Measurements from ENCODE around the gene MYO5A.

DNA sequence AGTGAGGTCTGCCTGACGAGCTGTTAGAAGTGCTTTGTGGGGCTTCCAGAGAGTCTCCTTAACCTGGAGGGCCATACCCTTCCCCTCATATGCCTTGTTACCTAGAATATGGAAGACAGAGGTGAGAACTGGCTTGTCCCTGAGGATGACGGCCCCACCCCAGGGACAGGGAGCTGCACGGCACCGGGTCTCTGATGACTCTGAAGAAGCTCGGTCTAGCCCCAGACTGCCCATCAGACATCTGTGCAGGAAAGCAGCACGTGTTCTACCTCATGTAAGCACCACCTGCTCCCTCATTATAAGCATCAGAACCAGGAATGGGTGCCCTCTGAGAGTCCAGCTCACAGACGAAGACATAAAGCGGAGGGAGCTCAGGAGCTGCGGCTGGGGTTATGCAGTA is 251.1 kb downstream of the MYO5A start:
- TF ChIP-seq, protein P1, sequence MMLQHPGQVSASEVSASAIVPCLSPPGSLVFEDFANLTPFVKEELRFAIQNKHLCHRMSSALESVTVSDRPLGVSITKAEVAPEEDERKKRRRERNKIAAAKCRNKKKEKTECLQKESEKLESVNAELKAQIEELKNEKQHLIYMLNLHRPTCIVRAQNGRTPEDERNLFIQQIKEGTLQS (IDR thresholded peaks at IDR 0.05; ENCODE audit: borderline replicate concordance, extremely low read depth, low read depth, low read length): no peak
- TF ChIP-seq POU2F2 (IDR thresholded peaks at IDR 0.05; ENCODE audit: borderline replicate concordance, low read depth, low read length) (no peak), POLR2A (IDR thresholded peaks at IDR 0.05; ENCODE audit: low read depth, low read length) (no peak), NFYA (IDR thresholded peaks at IDR 0.05; ENCODE audit: borderline replicate concordance, low read depth, low read length) (no peak), YY1 (IDR thresholded peaks at IDR 0.05; ENCODE audit: low read depth, low read length) (no peak), SMAD1 (IDR thresholded peaks at IDR 0.05; ENCODE audit: low read depth, partially characterized antibody) (no peak), SRF (IDR thresholded peaks at IDR 0.05; ENCODE audit: low read depth in 2 of 2, low read length in 2 of 2) (no peak), JUNB (IDR thresholded peaks at IDR 0.05) (no peak), GABPA (IDR thresholded peaks at IDR 0.05; ENCODE audit: low read depth) (no peak), TARDBP (IDR thresholded peaks at IDR 0.05; ENCODE audit: borderline replicate concordance) (no peak)
- TF ChIP-seq, protein P2, sequence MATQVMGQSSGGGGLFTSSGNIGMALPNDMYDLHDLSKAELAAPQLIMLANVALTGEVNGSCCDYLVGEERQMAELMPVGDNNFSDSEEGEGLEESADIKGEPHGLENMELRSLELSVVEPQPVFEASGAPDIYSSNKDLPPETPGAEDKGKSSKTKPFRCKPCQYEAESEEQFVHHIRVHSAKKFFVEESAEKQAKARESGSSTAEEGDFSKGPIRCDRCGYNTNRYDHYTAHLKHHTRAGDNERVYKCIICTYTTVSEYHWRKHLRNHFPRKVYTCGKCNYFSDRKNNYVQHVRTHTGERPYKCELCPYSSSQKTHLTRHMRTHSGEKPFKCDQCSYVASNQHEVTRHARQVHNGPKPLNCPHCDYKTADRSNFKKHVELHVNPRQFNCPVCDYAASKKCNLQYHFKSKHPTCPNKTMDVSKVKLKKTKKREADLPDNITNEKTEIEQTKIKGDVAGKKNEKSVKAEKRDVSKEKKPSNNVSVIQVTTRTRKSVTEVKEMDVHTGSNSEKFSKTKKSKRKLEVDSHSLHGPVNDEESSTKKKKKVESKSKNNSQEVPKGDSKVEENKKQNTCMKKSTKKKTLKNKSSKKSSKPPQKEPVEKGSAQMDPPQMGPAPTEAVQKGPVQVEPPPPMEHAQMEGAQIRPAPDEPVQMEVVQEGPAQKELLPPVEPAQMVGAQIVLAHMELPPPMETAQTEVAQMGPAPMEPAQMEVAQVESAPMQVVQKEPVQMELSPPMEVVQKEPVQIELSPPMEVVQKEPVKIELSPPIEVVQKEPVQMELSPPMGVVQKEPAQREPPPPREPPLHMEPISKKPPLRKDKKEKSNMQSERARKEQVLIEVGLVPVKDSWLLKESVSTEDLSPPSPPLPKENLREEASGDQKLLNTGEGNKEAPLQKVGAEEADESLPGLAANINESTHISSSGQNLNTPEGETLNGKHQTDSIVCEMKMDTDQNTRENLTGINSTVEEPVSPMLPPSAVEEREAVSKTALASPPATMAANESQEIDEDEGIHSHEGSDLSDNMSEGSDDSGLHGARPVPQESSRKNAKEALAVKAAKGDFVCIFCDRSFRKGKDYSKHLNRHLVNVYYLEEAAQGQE (IDR thresholded peaks at IDR 0.05; ENCODE audit: low read depth, low read length): no peak
- TF ChIP-seq, protein P3, sequence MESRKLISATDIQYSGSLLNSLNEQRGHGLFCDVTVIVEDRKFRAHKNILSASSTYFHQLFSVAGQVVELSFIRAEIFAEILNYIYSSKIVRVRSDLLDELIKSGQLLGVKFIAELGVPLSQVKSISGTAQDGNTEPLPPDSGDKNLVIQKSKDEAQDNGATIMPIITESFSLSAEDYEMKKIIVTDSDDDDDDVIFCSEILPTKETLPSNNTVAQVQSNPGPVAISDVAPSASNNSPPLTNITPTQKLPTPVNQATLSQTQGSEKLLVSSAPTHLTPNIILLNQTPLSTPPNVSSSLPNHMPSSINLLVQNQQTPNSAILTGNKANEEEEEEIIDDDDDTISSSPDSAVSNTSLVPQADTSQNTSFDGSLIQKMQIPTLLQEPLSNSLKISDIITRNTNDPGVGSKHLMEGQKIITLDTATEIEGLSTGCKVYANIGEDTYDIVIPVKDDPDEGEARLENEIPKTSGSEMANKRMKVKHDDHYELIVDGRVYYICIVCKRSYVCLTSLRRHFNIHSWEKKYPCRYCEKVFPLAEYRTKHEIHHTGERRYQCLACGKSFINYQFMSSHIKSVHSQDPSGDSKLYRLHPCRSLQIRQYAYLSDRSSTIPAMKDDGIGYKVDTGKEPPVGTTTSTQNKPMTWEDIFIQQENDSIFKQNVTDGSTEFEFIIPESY (IDR thresholded peaks at IDR 0.05): no peak
- TF ChIP-seq, protein P4, sequence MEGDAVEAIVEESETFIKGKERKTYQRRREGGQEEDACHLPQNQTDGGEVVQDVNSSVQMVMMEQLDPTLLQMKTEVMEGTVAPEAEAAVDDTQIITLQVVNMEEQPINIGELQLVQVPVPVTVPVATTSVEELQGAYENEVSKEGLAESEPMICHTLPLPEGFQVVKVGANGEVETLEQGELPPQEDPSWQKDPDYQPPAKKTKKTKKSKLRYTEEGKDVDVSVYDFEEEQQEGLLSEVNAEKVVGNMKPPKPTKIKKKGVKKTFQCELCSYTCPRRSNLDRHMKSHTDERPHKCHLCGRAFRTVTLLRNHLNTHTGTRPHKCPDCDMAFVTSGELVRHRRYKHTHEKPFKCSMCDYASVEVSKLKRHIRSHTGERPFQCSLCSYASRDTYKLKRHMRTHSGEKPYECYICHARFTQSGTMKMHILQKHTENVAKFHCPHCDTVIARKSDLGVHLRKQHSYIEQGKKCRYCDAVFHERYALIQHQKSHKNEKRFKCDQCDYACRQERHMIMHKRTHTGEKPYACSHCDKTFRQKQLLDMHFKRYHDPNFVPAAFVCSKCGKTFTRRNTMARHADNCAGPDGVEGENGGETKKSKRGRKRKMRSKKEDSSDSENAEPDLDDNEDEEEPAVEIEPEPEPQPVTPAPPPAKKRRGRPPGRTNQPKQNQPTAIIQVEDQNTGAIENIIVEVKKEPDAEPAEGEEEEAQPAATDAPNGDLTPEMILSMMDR (IDR thresholded peaks at IDR 0.05 in 2 of 3, conservative IDR thresholded peaks at IDR 0.05 in 1 of 3; ENCODE audit: control insufficient read depth in 2 of 3, extremely low read depth in 1 of 3, insufficient read depth in 1 of 3, low read depth in 3 of 3, low read length in 3 of 3): no peak
- TF ChIP-seq, protein P5, sequence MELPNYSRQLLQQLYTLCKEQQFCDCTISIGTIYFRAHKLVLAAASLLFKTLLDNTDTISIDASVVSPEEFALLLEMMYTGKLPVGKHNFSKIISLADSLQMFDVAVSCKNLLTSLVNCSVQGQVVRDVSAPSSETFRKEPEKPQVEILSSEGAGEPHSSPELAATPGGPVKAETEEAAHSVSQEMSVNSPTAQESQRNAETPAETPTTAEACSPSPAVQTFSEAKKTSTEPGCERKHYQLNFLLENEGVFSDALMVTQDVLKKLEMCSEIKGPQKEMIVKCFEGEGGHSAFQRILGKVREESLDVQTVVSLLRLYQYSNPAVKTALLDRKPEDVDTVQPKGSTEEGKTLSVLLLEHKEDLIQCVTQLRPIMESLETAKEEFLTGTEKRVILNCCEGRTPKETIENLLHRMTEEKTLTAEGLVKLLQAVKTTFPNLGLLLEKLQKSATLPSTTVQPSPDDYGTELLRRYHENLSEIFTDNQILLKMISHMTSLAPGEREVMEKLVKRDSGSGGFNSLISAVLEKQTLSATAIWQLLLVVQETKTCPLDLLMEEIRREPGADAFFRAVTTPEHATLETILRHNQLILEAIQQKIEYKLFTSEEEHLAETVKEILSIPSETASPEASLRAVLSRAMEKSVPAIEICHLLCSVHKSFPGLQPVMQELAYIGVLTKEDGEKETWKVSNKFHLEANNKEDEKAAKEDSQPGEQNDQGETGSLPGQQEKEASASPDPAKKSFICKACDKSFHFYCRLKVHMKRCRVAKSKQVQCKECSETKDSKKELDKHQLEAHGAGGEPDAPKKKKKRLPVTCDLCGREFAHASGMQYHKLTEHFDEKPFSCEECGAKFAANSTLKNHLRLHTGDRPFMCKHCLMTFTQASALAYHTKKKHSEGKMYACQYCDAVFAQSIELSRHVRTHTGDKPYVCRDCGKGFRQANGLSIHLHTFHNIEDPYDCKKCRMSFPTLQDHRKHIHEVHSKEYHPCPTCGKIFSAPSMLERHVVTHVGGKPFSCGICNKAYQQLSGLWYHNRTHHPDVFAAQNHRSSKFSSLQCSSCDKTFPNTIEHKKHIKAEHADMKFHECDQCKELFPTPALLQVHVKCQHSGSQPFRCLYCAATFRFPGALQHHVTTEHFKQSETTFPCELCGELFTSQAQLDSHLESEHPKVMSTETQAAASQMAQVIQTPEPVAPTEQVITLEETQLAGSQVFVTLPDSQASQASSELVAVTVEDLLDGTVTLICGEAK (IDR thresholded peaks at IDR 0.05; ENCODE audit: borderline replicate concordance): no peak
